ENCODE measurements around the gene ATP5F1E. TPM values are rescaled to one million over a fixed set of nuclear protein-coding genes. Genes with fewer than 3 reads are reported as not detected.
"Not testable (repeated sequence)": the region's sequence is repeated elsewhere in the genome, so short reads cannot be mapped to it uniquely, and the experiment has no call there.

The ATP5F1E gene
- total RNA-seq, 4 donors from 2014 or later: 15.1 to 35.2 (median 27.7) TPM

GRCh38 chr20:58986968-58987517 lies 45.1 kb downstream of the ATP5F1E start:
- WGBS, 2 donors: 85 to 88% methylated on average over 8 of the region's 8 CpGs
- H3K4me3 ChIP-seq: no peak overlapping the region
- no peak overlapping the region for H3K27ac ChIP-seq
- H3K27me3 ChIP-seq: no peaks in the 10 kb centered on the region
- no peak for TF ChIP-seq POLR2A (IDR thresholded peaks at IDR 0.05)
- TF ChIP-seq EP300 (IDR thresholded peaks at IDR 0.05): no peak
- TF ChIP-seq, protein P1, sequence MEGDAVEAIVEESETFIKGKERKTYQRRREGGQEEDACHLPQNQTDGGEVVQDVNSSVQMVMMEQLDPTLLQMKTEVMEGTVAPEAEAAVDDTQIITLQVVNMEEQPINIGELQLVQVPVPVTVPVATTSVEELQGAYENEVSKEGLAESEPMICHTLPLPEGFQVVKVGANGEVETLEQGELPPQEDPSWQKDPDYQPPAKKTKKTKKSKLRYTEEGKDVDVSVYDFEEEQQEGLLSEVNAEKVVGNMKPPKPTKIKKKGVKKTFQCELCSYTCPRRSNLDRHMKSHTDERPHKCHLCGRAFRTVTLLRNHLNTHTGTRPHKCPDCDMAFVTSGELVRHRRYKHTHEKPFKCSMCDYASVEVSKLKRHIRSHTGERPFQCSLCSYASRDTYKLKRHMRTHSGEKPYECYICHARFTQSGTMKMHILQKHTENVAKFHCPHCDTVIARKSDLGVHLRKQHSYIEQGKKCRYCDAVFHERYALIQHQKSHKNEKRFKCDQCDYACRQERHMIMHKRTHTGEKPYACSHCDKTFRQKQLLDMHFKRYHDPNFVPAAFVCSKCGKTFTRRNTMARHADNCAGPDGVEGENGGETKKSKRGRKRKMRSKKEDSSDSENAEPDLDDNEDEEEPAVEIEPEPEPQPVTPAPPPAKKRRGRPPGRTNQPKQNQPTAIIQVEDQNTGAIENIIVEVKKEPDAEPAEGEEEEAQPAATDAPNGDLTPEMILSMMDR (IDR thresholded peaks at IDR 0.05): no peak
- H3K9me3 ChIP-seq: no peaks in the 10 kb centered on the region
- DNase-seq (ENCODE audit: low spot score in 2 of 2): no peak
- peaks cover 0 to 36% (median 22%) of the 10 kb centered on the region in 4 donors for H3K4me1 ChIP-seq
- H3K36me3 ChIP-seq: peaks cover 0 to 60% (median 39%) of the 10 kb centered on the region in 3 donors

- no peak for TF ChIP-seq EP300 (IDR thresholded peaks at IDR 0.05)
- TF ChIP-seq, protein P1 (IDR thresholded peaks at IDR 0.05): no peak
- no peak for TF ChIP-seq POLR2A (IDR thresholded peaks at IDR 0.05)
- Histone ChIP-seq H3K27ac (no peak overlapping the region), H3K4me1 (peaks cover 0 to 39% (median 24%) of the 10 kb centered on the region in 4 donors), H3K9me3 (no peaks in the 10 kb centered on the region), H3K36me3 (peaks cover 0 to 54% (median 36%) of the 10 kb centered on the region in 3 donors), H3K27me3 (no peaks in the 10 kb centered on the region), H3K4me3 (no peak overlapping the region)
- 85 to 86% methylated on average over 9 of the region's 9 CpGs for WGBS, 2 donors
- peak in 1 of 2 donors; percentile 3 for DNase-seq (ENCODE audit: low spot score in 2 of 2)
Measured at GRCh38 chr20:58986286-58986967, 45.7 kb downstream of the ATP5F1E start.

GRCh38 chr20:58985656-58986055 lies 46.5 kb downstream of the ATP5F1E start:
- peak in 1 of 2 donors; percentile 14 for DNase-seq (ENCODE audit: low spot score in 2 of 2)
- Histone ChIP-seq H3K4me3 (no peak overlapping the region), H3K9me3 (no peaks in the 10 kb centered on the region), H3K27me3 (no peaks in the 10 kb centered on the region), H3K36me3 (peaks cover 0 to 46% (median 28%) of the 10 kb centered on the region in 3 donors), H3K27ac (no peak overlapping the region), H3K4me1 (peaks cover 0 to 41% (median 24%) of the 10 kb centered on the region in 4 donors)
- 71 to 75% methylated on average over 5 of the region's 5 CpGs for WGBS, 2 donors
- no peak for TF ChIP-seq POLR2A (IDR thresholded peaks at IDR 0.05)
- TF ChIP-seq EP300 (IDR thresholded peaks at IDR 0.05): no peak
- TF ChIP-seq, protein P1 (IDR thresholded peaks at IDR 0.05): no peak

- Histone ChIP-seq H3K9me3 (no peaks in the 10 kb centered on the region), H3K27ac (peak overlapping the region in 2 of 4 donors; percentile 2 to 9), H3K4me3 (no peak overlapping the region), H3K4me1 (peaks cover 0 to 45% (median 24%) of the 10 kb centered on the region in 4 donors), H3K36me3 (peaks cover 0 to 36% (median 21%) of the 10 kb centered on the region in 3 donors), H3K27me3 (no peaks in the 10 kb centered on the region)
- WGBS, 2 donors: 72 to 75% methylated on average over 6 of the region's 6 CpGs
- TF ChIP-seq EP300 (IDR thresholded peaks at IDR 0.05): no peak
- TF ChIP-seq, protein P1 (IDR thresholded peaks at IDR 0.05): no peak
- peak in 1 of 2 donors; percentile 1 for DNase-seq (ENCODE audit: low spot score in 2 of 2)
Measured at GRCh38 chr20:58984691-58985090, 47.4 kb downstream of the ATP5F1E start.

DNA sequence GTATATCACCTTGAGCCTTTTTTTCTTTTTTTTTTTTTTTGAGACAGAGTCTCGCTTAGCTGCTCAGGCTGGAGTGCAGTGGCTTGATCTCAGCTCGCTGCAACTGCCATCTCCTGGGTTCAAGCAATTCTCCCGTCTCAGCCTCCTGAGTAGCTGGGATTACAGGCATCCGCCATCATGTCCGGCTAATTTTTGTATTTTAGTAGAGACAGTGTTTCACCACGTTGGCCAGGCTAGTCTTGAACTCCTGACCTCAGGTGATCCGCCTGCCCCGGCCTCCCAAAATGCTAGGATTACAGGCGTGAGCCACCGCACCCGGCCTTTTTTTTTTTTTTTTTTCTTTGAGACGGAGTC lies 49.0 kb downstream of the ATP5F1E start:
- WGBS, 2 donors: 89 to 90% methylated on average over 12 of the region's 12 CpGs
- not testable (repeated sequence) for H3K4me3 ChIP-seq; H3K27ac ChIP-seq; DNase-seq (ENCODE audit: low spot score in 2 of 2); H3K9me3 ChIP-seq; H3K27me3 ChIP-seq
- Histone ChIP-seq H3K4me1 (peaks cover 0 to 45% (median 24%) of the 10 kb centered on the region in 4 donors), H3K36me3 (peaks cover 0 to 20% (median 5%) of the 10 kb centered on the region in 3 donors)
